ENCODE results near the gene TMEM63C.

The TMEM63C gene

GRCh38 chr14:77225892-77226557 lies 44.4 kb downstream of the TMEM63C start:
- DNase-seq = no peak
- TF ChIP-seq CTCF (IDR thresholded peaks at IDR 0.05; ENCODE audit: low read depth, low read length) = no peak
- 0 out of 2 replicates have a peak, but pooled peaks cover 2% of the 10 kb centered on the region for H3K36me3 ChIP-seq

GRCh38 chr14:77228056-77228455 lies 46.5 kb downstream of the TMEM63C start:
- DNase-seq = no peak
- TF ChIP-seq CTCF (IDR thresholded peaks at IDR 0.05; ENCODE audit: low read depth, low read length) = no peak
- Histone ChIP-seq H3K9me3 (no peaks in the 10 kb centered on the region), H3K4me3 (ENCODE audit: low read depth, low read length) (no peak overlapping the region), H3K27me3 (no peaks in the 10 kb centered on the region), H3K36me3 (peaks cover 6% of the 10 kb centered on the region; the same call in 1 of the 2 replicates), H3K4me1 (no peaks in the 10 kb centered on the region)

More at GRCh38 chr14:77225892-77226557, 44.4 kb downstream of the TMEM63C start:
- Histone ChIP-seq H3K4me3 (ENCODE audit: low read depth, low read length) (no peak overlapping the region), H3K27me3 (no peaks in the 10 kb centered on the region), H3K9me3 (no peaks in the 10 kb centered on the region), H3K4me1 (no peaks in the 10 kb centered on the region)

GRCh38 chr14:77230914-77231313 lies 49.3 kb downstream of the TMEM63C start:
- no peak for TF ChIP-seq CTCF (IDR thresholded peaks at IDR 0.05; ENCODE audit: low read depth, low read length)
- no peaks in the 10 kb centered on the region for H3K4me1 ChIP-seq

GRCh38 chr14:77231721-77232120 lies 50.1 kb downstream of the TMEM63C start:
- no peaks in the 10 kb centered on the region for H3K4me1 ChIP-seq
- TF ChIP-seq CTCF (IDR thresholded peaks at IDR 0.05; ENCODE audit: low read depth, low read length) = no peak
- no peaks in the 10 kb centered on the region for H3K9me3 ChIP-seq
- H3K36me3 ChIP-seq = peaks cover 4% of the 10 kb centered on the region; the same call in 1 of the 2 replicates
- DNase-seq = no peak
- H3K27me3 ChIP-seq = no peaks in the 10 kb centered on the region
- H3K4me3 ChIP-seq (ENCODE audit: low read depth, low read length) = no peak overlapping the region

More at GRCh38 chr14:77230914-77231313, 49.3 kb downstream of the TMEM63C start:
- no peak for DNase-seq
- Histone ChIP-seq H3K36me3 (peaks cover 6% of the 10 kb centered on the region; the same call in 1 of the 2 replicates), H3K27me3 (no peaks in the 10 kb centered on the region), H3K9me3 (no peaks in the 10 kb centered on the region), H3K4me3 (ENCODE audit: low read depth, low read length) (no peak overlapping the region)

- DNase-seq = no peak
- Histone ChIP-seq H3K9me3 (no peaks in the 10 kb centered on the region; the same call in 1 of the 2 replicates), H3K36me3 (peaks cover under 1% of the 10 kb centered on the region; the same call in 1 of the 2 replicates), H3K4me1 (no peaks in the 10 kb centered on the region), H3K4me3 (ENCODE audit: low read depth, low read length) (no peak overlapping the region), H3K27me3 (no peaks in the 10 kb centered on the region)
- TF ChIP-seq CTCF (IDR thresholded peaks at IDR 0.05; ENCODE audit: low read depth, low read length) = no peak
Measured at GRCh38 chr14:77236814-77237213, 55.2 kb downstream of the TMEM63C start.

GRCh38 chr14:77238356-77238755 lies 56.8 kb downstream of the TMEM63C start:
- no peak for DNase-seq
- H3K4me1 ChIP-seq = no peaks in the 10 kb centered on the region
- H3K9me3 ChIP-seq = no peaks in the 10 kb centered on the region; the same call in 1 of the 2 replicates
- H3K4me3 ChIP-seq (ENCODE audit: low read depth, low read length) = no peak overlapping the region
- TF ChIP-seq CTCF (IDR thresholded peaks at IDR 0.05; ENCODE audit: low read depth, low read length) = no peak
- H3K27me3 ChIP-seq = no peaks in the 10 kb centered on the region
- H3K36me3 ChIP-seq = no peaks in the 10 kb centered on the region

Data from BE2C (cell line).